ENCODE measurements around the gene NCS1. TPM values are rescaled to one million over a fixed set of nuclear protein-coding genes. Genes with fewer than 3 reads are reported as not detected.

The NCS1 gene
- total and polyA plus RNA-seq, 2 of the 8 experiments (the other 6 are each of a cell fraction or from before 2014, with no cell fraction given), result 34.7 to 47.6 TPM

DNA sequence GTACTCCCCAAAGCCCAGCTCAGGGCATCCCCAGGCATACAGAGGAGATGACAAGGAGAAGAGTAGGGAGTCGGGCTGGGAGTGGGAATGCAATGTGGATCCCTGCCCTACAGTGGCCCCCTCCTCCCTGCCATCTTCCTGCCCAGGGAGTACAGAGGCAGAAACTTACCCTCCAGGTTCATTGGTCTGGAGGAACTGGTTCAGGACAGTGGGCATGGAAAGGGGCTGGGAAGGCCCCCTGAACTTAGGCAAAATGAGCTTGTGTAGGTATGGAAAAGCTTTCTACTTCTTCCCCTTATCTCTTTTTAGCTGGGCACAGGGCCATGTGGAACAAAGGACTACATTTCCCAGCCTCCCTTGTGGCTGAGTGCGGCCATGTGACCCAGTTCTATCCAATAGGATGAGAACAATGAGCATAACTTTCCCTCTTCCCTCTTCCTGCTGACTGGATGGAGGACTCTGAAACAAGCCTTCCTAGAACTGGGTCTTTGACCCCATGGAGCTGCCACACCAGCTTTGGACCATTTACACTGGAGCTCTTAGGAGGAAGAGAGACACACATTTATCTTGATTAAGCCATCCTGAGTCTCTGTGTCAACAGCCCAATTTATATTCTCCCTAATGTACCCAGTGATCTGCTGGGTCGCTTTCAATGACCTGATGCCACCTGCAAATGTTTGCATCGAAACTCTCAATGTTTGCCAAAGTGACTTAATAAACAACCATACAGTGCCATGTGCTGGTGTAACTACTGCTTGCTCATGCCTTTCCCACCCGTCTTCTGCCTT, 68.4 kb downstream of the NCS1 start (continued):
- TF ChIP-seq SP1 (IDR thresholded peaks at IDR 0.05; ENCODE audit: low read depth, low read length), result peak; percentile 76; the same call in 1 of the 2 replicates

Data from H1 (cell line).